HUDEP-2 (cell line): ENCODE results near the gene ARL4D.
"Not testable (repeated sequence)": the region's sequence is repeated elsewhere in the genome, so short reads cannot be mapped to it uniquely, and the experiment has no call there.

ENCODE experiments used
- DNase-seq, 76 experiments: peaks; one replicate each; lab custom pipeline; 2025; ENCODE audit not compliant: unreplicated experiment in 76 of 76; lab: John Stamatoyannopoulos, UW

The ARL4D gene

GRCh38 chr17:43398724-43399595 is at the start of gene ARL4D:
TSS of gene ARL4D (plus strand) at chr17:43398993. CDS start at chr17:43399733, 740 bp downstream.
- peak in 58 of 76 experiments; percentile 8 to 78 (median 52) for DNase-seq

GRCh38 chr17:43349142-43349541 is 49.7 kb upstream of the ARL4D start:
- DNase-seq: no peak

DNA sequence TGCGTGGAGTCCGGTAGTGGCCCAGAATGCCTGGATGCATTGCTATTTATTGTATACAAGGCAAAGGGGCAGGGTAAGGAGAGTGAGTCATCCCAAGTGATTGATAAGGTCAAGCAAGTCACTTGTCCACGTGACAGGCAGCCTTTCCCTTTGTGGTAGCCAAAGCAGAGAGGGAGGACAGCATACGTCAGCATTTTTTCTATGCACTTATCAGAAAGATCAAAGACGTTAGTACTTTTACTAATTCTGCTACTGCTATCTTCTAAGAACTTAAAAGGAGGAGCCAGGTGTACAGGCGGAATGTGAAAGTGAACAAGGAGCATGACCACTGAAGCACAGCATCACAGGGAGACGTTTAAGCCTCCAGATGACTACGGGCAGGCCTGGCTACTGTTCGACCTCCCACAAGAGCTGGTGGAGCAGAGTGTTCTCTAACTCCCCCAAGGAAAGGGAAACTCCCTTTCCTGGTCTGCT is 47.9 kb upstream of the ARL4D start:
- DNase-seq: peak in 72 of 76 experiments; percentile 29 to 95 (median 78)

GRCh38 chr17:43351691-43352090 is 47.1 kb upstream of the ARL4D start:
- peak in 6 of 76 experiments; percentile 15 to 56 (median 20) for DNase-seq

GRCh38 chr17:43352579-43353331 is 46.0 kb upstream of the ARL4D start:
- peak in 48 of 76 experiments; percentile 10 to 81 (median 42) for DNase-seq

- no peak for DNase-seq
These were observed 45.4 kb upstream of the ARL4D start for GRCh38 chr17:43353393-43353792.

- peak in 23 of 76 experiments; percentile 4 to 75 (median 32) for DNase-seq
These were observed 44.4 kb upstream of the ARL4D start for GRCh38 chr17:43354371-43354770.

GRCh38 chr17:43356450-43356849 is 42.3 kb upstream of the ARL4D start:
- DNase-seq: no peak

GRCh38 chr17:43356999-43357398 is 41.8 kb upstream of the ARL4D start:
- DNase-seq: no peak

- no peak for DNase-seq
These were observed 39.2 kb upstream of the ARL4D start for GRCh38 chr17:43359469-43360110.

DNA sequence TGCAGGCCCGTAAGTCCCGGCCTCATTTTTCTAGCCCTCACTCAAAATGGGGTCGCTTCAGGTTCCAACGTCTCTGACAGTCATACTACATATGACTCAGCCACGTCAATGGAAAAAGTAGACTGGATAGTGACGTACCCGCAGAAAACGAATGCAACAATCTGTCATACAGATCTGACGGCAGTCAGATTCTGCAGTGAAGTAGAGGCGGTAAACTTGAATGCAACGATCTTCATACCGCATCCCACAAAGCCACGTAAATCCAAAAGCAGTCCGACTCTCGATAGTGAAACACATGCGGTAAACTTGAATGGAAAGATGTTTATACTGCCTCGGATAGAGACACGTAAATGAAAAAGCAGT is 38.4 kb upstream of the ARL4D start:
- DNase-seq: peak in 63 of 76 experiments; percentile 12 to 90 (median 54)

GRCh38 chr17:43360739-43361505 is 37.9 kb upstream of the ARL4D start:
- peak; percentile 53 to 99 (median 94) for DNase-seq

DNA sequence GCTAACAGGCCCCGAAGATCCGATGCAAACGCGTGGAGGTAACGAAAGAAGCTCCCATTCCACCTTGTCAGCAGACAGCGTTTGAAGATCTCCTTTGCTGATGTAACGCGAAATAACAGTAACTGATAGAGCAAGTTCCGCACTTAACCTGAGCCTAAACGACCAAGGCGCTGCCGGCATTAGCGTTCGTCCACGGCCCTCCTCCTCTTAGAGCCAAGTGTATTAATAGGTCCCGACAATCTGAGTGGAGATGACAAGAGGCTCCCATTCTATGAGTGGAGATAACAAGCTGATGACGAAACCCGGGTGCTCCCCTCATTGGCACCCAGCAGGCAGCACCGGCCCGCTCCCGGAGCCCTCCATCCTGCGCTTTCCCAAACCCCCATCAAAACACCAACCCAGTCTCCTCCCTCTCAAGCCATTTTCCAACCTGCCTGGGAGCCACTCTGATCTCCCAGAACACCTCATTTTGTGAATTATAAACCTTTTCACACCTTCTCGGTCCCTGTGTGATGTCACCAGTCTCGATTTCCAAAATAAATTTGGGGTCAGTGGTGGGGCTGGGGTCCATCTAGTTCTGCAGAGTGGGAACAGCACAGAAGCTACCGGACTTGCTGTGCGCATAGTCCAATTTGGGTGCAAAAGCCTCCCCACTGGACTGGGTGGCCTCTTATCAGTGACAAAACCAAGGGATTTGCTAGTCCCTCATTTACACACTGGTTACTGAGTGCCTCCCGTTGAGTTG is 35.4 kb upstream of the ARL4D start:
- DNase-seq: no peak

DNA sequence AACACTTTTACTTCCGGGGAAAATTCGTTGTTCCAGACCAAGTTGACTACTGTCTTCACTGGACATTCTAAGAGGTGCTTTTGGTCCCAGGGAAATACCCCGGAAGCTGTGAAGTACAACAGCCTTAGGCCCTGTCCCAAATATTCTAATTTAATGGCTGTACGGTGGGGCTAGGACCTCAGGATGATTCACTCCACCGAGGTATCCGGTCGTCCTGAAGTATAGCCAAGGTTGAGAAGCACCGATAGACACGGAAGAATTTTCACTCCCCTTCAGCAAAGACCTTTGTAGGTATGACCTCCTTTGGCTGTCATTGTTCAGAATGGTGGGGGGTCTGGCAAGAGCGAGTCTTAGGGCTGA is 34.9 kb upstream of the ARL4D start:
- no peak for DNase-seq

DNA sequence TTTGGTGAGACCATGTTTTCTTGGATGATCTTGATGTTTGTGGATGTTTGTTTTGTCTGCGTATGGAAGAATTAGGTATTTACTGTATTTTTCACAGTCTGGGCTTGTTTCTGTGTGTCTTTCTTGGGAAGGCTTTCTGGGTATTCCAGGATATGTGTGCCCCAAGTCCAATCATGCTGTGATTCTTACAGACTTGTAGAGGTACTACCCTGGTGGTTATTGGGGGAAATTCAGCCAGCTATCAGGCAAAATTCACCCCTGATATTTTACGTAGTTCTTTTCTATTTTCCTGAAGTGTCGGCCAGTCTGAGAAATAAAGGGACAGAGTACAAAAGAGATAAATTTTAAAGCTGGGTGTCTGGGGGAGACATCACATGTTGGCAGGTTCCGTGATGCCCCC is 33.4 kb upstream of the ARL4D start:
- no peak for DNase-seq

DNA sequence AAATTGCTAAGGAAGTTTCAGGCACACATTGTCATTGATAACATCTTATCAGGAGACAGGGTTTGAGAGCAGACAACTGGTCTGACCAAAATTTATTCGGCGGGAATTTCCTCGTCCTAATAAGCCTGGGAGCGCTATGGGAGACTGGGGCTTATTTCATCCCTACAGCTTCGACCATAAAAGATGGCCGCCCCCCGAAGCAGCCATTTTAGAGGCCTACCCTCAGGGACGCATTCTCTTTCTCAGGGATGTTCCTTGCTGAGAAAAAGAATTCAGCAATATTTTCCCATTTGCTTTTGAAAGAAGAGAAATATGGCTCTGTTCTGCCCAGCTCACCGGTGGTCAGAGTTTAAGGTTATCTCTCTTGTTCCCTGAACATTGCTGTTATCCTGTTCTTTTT is 32.9 kb upstream of the ARL4D start:
- DNase-seq: not testable (repeated sequence)

DNA sequence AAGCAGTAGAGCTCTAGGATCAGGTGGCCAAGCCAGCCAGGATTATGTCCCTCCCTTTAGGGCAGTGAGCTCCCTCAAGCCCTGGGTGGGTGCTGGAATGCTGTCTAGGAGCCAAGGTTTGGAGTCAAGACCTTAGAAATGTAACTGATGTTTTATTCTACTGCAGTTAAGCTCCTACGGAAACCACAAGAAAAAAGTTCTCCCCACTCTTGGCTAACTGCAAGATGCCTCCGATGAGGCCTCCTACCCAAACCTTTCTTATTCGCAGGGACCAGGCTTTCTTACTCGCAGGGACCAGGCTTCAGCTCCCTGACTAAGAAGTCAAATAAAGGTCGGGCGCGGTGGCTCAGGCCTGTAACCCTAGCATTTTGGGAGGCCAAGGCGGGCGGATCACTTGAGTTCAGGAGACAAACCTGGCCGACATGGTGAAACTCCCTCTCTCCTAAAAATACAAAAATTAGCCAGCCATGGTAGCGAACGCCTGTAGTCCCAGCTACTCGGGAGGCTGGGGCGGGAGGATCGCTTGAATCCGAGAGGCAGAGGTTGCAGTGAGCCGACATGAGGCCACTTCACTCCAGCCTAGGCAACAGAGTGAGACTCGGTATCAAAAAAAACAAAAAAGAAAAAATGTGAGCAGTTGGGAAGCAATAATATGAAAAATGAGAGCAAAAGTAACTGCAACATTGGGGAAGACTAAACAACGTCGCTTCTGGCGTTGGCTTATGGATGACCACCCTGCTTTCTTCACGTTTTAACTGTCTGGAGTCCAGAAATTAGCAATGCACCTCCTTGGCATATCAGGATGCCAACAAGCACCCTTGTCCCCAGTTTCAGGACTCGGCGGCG is 31.7 kb upstream of the ARL4D start:
- no peak for DNase-seq

GRCh38 chr17:43367737-43368242 is 31.0 kb upstream of the ARL4D start:
- DNase-seq: peak in 55 of 76 experiments; percentile 12 to 89 (median 71)
